Embryonic facial prominence (tissue), 1 donor: ENCODE measurements around the gene ALG10B.

Experiments
- DNase-seq: peaks from one replicate; pipeline ENCODE4 v3.0.0-alpha.2; 2016; ENCODE audit errors: extremely low spot score

The ALG10B gene

GRCh38 chr12:38374751-38375150, 58.2 kb downstream of the ALG10B start:
- DNase-seq = no peak
